D721Med (cell line): Measurements from ENCODE around the gene TTC27.

ENCODE experiments used
- DNase-seq: peaks from one replicate; pipeline ENCODE4 v3.0.0; 2011; ENCODE audit warnings: low spot score; ENCODE audit not compliant: insufficient read length
- FAIRE-seq: peaks from 2 replicates; lab custom pipeline; 2011; peaks lifted over from hg19 to GRCh38; lab: Jason Lieb, UNC
- CTCF ChIP-seq: IDR thresholded peaks from 2 replicates; pipeline ENCODE4 v1.5.1; 2012; ENCODE audit warnings: mild to moderate bottlenecking, control low read depth; ENCODE audit not compliant: insufficient read depth; ENCODE audit errors: missing control alignments

TTC27 gene

DNA sequence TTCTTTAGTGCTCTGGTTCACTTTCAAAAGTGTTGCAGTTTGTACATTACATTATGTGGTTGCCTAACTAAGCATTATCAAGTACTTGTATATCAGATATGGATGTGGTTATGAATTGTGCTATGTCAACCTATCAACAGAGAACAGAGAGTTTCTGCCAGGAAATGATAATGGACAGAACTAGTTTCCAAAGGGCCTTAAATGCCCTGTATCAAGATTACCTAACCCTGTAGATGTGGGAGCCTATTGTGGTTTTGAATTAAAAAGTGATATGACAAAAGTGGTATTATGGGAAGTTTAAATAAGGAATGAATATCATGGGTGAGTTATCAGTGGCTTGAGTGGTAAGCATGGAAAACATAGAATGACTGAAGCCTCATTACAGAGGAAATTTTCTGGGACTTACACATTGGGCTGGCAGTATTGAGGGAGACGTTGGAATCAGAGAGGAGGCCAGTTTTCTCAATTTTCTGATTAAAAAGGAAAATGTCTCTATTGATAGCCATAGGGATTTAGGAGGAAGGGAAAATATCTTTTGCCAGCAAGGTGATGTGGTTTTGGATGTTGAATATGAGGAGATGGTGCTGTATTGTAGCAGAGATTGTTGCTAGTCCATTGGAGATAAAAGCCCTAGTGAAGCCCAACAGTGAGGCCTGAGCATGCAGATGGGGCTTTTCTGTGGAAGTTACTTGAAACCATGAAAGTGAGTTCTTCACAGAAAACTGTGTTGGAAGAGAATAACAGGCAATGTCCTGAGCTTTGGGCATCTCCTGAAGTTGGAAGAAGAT lies 140.7 kb downstream of the TTC27 start:
- no peak for TF ChIP-seq CTCF
- FAIRE-seq: no peak
- no peak for DNase-seq

GRCh38 chr2:32770360-32770759 lies 142.5 kb downstream of the TTC27 start:
- no peak for TF ChIP-seq CTCF
- DNase-seq: no peak
- no peak for FAIRE-seq

DNA sequence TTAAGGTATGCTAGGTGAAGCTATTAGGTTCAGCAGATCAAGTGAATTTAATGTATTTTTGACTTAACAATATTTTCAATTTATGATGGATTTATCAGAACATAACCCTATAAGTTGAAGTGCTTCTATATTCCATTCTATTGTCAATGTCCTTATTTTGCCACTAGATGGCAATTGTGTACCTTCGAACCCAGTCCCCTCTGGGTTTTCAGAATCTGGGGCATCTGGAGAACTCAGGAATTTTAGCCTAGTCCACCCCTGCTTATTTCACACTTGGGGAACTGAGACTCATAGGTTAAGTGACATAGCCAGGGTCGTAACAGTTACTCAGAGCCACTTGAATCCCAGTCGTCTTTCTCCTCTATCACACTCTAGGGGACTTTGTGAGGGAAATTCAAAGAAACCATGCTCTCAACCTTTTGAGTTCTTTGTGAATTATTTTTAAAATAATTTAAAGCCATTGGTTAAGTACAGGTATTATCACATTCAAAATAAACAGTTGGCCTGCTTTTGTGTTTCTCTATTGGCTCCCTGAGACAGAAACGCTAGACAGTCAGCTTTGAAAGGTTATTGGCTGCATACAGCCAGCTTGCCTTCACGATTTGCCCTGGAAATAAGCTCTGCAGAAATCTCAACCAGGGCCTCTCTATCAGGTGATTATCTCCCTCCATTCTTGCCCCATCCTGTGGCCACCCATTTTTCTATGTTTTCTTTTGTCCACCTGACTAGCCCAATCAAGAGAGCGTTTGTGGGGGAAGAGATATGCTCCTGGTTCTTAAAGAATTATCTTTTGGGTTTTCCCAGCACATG lies 145.0 kb downstream of the TTC27 start:
- DNase-seq (no peak), FAIRE-seq (peak; percentile 92)
- TF ChIP-seq CTCF: peak; percentile 87

- FAIRE-seq (no peak), DNase-seq (no peak)
- no peak for TF ChIP-seq CTCF
Observed at GRCh38 chr2:32773448-32773808, 145.6 kb downstream of the TTC27 start.

DNA sequence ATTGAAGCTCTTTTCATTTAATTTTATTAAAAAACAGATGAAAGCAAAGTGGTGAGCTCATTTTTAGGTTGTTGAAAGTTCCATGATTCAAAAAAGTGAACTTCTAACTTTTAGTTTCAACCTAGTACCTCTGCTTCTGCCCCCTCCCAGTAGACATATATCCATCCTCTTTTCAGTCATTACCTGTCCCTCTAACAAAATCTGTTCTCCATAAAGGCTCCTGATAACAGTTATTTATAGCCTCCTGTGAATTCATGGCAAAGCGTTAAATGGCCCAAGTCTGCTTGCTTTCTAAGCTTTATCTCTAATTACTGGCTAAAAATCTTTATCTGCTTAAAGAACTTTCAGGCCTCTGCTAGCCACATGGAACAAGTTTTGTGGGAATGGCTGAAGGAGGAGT lies 148.1 kb downstream of the TTC27 start:
- TF ChIP-seq CTCF: no peak

DNA sequence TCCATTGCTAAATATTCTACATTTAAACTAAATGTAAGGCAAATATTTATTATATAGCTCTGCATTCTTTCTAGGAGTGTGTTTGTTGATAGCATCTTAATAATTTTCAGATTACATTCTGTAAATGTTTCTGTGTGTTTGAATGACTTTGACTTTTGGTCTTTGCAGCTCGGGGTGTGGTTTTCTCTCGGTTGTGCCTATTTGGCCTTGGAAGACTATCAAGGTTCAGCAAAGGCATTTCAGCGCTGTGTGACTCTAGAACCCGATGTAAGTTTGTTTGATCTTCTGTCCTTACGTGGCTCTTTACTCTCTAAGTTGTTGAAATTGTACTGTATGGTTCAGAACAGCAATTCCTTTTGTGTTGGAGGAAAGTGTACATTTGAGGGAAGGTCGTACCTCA lies 149.9 kb downstream of the TTC27 start:
- no peak for FAIRE-seq
- no peak for DNase-seq
- TF ChIP-seq CTCF: no peak

More for the DNA sequence above, 148.1 kb downstream of the TTC27 start:
- DNase-seq (peak; percentile 18), FAIRE-seq (no peak)

DNA sequence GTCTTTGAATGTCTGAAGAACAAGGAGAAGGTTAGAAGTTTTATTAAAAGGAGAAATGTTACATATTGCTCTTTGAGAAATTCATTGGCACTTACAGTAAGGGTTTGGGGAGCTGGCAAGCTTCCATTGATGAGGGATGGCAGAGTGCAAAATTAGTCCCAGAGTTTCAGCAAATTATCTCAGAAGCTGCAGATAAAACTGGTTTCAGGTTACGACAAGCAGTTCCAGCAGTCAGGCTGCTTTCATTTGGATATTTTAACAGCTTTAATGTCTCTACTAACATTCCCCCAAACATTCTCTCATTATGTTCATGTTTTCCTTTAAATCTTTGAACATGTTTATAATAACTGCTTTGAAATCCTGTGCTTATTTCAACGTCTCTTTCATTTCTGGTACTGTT lies 153.1 kb downstream of the TTC27 start:
- DNase-seq (no peak), FAIRE-seq (no peak)
- TF ChIP-seq CTCF: no peak
